ENCODE data around the gene PVR.
"Not testable (repeated sequence)": the region's sequence is repeated elsewhere in the genome, so short reads cannot be mapped to it uniquely, and the experiment has no call there.

The PVR gene

GRCh38 chr19:44671400-44671799 is 27.7 kb downstream of the PVR start, which contains the start of gene CEACAM19:
TSS of gene CEACAM19 (plus strand) at chr19:44671482. CDS start at chr19:44671932, 450 bp downstream.
- Mint-ChIP-seq H3K9me3 (no peaks in the 10 kb centered on the region), H3K4me1 (no peaks in the 10 kb centered on the region), H3K36me3 (no peaks in the 10 kb centered on the region), H3K27me3 (no peaks in the 10 kb centered on the region), H3K27ac (no peak within 1 kb of the TSS), H3K4me3 (no peak within 1 kb of the TSS)

GRCh38 chr19:44672226-44672625 is 28.5 kb downstream of the PVR start:
- H3K36me3 Mint-ChIP-seq, result no peaks in the 10 kb centered on the region
- no peak overlapping the region for H3K27ac Mint-ChIP-seq
- H3K4me3 Mint-ChIP-seq, result no peak overlapping the region
- H3K27me3 Mint-ChIP-seq, result no peaks in the 10 kb centered on the region
- no peaks in the 10 kb centered on the region for H3K4me1 Mint-ChIP-seq
- H3K9me3 Mint-ChIP-seq, result no peaks in the 10 kb centered on the region

DNA sequence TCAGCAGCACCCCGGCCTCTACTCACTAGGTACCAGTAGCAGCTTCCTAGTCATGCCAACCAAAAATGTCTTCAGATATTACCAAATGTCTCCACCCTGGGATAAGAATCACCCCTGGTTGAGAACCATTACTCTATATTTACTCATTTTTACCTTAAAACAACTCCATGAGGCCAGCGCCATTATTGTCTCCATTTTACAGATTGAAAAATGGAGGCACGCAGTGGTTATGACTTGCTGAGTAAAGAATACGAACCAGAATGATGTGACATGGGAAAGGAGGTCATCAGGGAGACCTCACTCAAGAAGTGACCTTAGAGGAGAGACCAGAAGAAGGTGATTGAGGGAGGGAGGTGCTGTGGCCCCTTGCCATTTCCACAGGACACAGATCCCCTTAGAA is 29.8 kb downstream of the PVR start:
- H3K4me1 Mint-ChIP-seq, result no peaks in the 10 kb centered on the region
- H3K36me3 Mint-ChIP-seq, result no peaks in the 10 kb centered on the region
- no peak overlapping the region for H3K27ac Mint-ChIP-seq
- no peaks in the 10 kb centered on the region for H3K27me3 Mint-ChIP-seq
- H3K4me3 Mint-ChIP-seq, result no peak overlapping the region
- no peaks in the 10 kb centered on the region for H3K9me3 Mint-ChIP-seq

DNA sequence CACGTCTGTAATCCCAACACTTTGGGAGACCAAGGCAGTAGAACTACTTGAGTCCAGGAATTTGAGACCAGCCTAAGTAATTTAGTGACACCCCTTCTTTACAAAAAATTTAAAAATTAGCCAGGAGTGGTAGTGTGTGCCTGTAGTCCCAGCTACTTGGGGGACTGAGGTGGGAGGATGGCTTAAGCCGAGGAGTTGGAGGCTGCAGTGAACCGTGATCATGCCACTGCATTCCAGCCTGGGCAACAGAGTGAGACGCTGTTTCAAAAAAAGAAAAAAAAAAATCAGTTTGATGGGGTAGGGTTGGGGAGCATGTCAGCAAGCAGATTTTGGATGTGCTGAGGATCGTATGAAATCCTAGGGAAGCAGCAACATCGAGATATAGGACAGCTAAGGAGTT is 31.8 kb downstream of the PVR start:
- Mint-ChIP-seq H3K27ac (no peak overlapping the region), H3K9me3 (no peaks in the 10 kb centered on the region), H3K27me3 (no peaks in the 10 kb centered on the region), H3K4me1 (no peaks in the 10 kb centered on the region), H3K36me3 (no peaks in the 10 kb centered on the region), H3K4me3 (no peak overlapping the region)

- Mint-ChIP-seq H3K27me3 (no peaks in the 10 kb centered on the region), H3K36me3 (no peaks in the 10 kb centered on the region), H3K9me3 (no peaks in the 10 kb centered on the region), H3K4me3 (no peak overlapping the region), H3K4me1 (no peaks in the 10 kb centered on the region), H3K27ac (no peak overlapping the region)
These were observed 33.5 kb downstream of the PVR start for GRCh38 chr19:44677019-44677811.

- Mint-ChIP-seq H3K9me3 (no peaks in the 10 kb centered on the region), H3K36me3 (no peaks in the 10 kb centered on the region), H3K4me3 (no peak overlapping the region), H3K27ac (no peak overlapping the region), H3K27me3 (no peaks in the 10 kb centered on the region), H3K4me1 (peaks cover 8% of the 10 kb centered on the region)
These were observed 36.8 kb downstream of the PVR start for GRCh38 chr19:44680536-44680935.

DNA sequence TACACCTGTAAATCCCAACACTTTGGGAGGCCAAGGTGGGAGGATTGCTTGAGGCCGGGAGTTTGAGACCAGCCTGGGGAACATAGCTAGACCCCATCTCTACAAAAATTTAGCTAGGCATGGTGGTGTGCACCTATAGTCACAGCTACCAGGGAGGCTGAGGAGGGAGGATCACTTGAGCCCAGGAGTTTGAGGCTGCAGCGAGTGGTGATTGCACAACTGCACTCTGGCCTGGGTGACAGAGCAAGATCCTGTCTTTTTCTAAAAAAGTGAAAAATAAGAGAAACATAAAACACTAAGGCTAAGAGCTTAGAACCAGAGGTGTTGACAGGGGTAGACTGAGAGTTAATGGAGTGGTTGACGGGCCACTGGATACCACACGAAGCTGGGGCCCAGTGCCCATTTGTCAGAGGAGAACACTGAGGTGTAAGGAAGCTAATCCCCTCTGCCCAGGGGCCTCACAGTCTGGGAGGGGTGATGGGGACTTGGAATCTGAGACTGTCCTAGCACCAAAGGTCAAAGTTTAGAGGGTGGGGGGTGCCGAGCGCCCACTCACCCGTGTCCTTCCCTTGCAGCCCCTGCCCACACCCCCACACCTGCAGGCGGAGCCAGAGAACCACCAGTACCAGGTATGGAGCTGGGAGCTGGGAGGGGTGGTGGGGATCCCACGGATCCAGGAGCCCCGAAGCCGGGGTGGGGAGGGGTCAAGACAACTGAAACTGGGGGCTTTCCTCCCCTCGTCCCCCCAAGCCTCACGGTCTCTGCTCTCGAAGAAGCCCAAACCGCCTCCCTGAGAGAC is 38.5 kb downstream of the PVR start:
- Mint-ChIP-seq H3K9me3 (no peaks in the 10 kb centered on the region), H3K4me1 (peaks cover 8% of the 10 kb centered on the region), H3K27ac (no peak overlapping the region), H3K4me3 (no peak overlapping the region), H3K36me3 (no peaks in the 10 kb centered on the region), H3K27me3 (peaks cover 3% of the 10 kb centered on the region)

DNA sequence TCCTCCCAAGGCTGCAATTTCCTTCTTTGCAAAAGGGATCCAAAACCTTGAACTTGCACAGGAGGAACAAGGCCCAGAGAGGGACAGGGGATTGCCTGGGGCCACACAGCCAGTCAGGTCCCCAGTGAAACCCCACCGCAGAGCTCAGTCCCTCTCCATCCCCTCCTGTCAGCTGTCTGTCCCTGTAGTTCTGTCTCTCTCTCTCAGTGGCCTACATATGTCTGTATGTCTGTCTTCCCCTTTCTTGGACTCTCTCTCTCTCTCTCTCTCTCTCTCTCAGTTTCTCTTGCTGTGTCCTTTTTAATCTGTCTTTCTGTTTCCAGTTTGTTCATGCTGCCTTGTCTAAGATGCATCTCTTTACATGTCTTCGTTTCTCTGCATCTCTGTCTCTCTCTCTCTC is 39.1 kb downstream of the PVR start:
- no peak overlapping the region for H3K27ac Mint-ChIP-seq

GRCh38 chr19:44683434-44684210 is 39.9 kb downstream of the PVR start:
- H3K27ac Mint-ChIP-seq, result no peak overlapping the region
- no peaks in the 10 kb centered on the region for H3K36me3 Mint-ChIP-seq
- no peak overlapping the region for H3K4me3 Mint-ChIP-seq
- H3K4me1 Mint-ChIP-seq, result peaks cover 8% of the 10 kb centered on the region
- H3K9me3 Mint-ChIP-seq, result no peaks in the 10 kb centered on the region
- peaks cover 5% of the 10 kb centered on the region for H3K27me3 Mint-ChIP-seq

More for the DNA sequence above, 39.1 kb downstream of the PVR start:
- Mint-ChIP-seq H3K4me3 (no peak overlapping the region), H3K27me3 (peaks cover 3% of the 10 kb centered on the region), H3K9me3 (no peaks in the 10 kb centered on the region), H3K36me3 (no peaks in the 10 kb centered on the region), H3K4me1 (peaks cover 8% of the 10 kb centered on the region)

- H3K27me3 Mint-ChIP-seq, H3K9me3 Mint-ChIP-seq, H3K27ac Mint-ChIP-seq, H3K4me3 Mint-ChIP-seq, H3K36me3 Mint-ChIP-seq: not testable (repeated sequence)
- peaks cover 13% of the 10 kb centered on the region for H3K4me1 Mint-ChIP-seq
These were observed 40.7 kb downstream of the PVR start for GRCh38 chr19:44684396-44684795.

GRCh38 chr19:44684892-44685863 is 41.5 kb downstream of the PVR start:
- Mint-ChIP-seq H3K4me1 (peaks cover 19% of the 10 kb centered on the region), H3K9me3 (no peaks in the 10 kb centered on the region), H3K36me3 (no peaks in the 10 kb centered on the region), H3K27me3 (peaks cover 5% of the 10 kb centered on the region), H3K4me3 (no peak overlapping the region), H3K27ac (no peak overlapping the region)

DNA sequence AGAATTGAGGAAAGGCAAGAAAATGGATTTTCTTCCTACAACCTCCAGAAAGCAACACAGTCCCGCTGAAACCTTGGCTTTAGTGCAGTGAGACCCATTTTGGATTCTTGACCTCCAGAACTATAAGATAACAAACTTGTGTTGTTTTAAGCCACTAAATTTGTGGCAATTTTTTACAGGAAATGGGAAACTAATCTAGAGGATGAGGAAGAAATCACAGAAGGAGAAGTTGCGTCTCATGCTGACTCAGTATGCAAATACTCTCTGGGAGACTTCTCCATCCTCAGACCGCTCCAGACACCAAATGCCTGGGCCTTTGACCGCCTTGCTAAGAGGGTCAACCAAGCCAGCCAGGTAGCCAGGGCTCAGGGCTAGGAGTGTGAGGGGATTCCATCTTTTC is 42.2 kb downstream of the PVR start:
- Mint-ChIP-seq H3K4me3 (no peak overlapping the region), H3K27ac (no peak overlapping the region), H3K9me3 (no peaks in the 10 kb centered on the region), H3K4me1 (peaks cover 19% of the 10 kb centered on the region), H3K27me3 (peaks cover 5% of the 10 kb centered on the region), H3K36me3 (no peaks in the 10 kb centered on the region)

DNA sequence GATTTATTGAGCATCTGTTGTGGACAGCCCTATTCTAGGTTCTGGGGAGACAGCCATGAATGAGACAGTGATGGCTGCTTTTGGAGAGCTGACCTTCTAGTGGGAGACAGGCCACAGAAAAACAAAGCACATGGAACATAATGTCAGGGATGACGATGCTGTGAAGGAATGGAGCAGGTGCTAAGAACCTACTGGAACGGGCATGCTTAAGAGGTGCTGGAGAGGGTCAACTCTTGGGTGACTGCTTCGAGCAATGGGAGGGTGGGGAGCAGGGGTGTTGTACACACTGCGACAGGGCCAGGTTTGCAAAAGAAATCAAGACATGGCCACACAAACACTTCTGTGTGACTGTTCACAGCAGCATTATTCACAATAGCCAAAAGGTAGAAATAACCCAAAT is 43.2 kb downstream of the PVR start:
- Mint-ChIP-seq H3K4me1 (peaks cover 23% of the 10 kb centered on the region), H3K27ac (no peak overlapping the region), H3K4me3 (no peak overlapping the region), H3K36me3 (no peaks in the 10 kb centered on the region), H3K9me3 (no peaks in the 10 kb centered on the region), H3K27me3 (peaks cover 5% of the 10 kb centered on the region)

- H3K4me1 Mint-ChIP-seq, result peaks cover 33% of the 10 kb centered on the region
These were observed 44.2 kb downstream of the PVR start for GRCh38 chr19:44687888-44688287.

More at GRCh38 chr19:44687888-44688287, 44.2 kb downstream of the PVR start:
- no peak overlapping the region for H3K27ac Mint-ChIP-seq
- H3K4me3 Mint-ChIP-seq, result no peak overlapping the region
- no peaks in the 10 kb centered on the region for H3K9me3 Mint-ChIP-seq
- peaks cover 5% of the 10 kb centered on the region for H3K27me3 Mint-ChIP-seq
- no peaks in the 10 kb centered on the region for H3K36me3 Mint-ChIP-seq

Measured in activated naive CD4-positive, alpha-beta T cell treated with anti-CD3 and anti-CD28 coated beads, Interleukin-2, amount 50 U/mL, for 24 hours (primary cell).